ENCODE measurements around the gene MCMBP. TPM values are rescaled to one million over a fixed set of nuclear protein-coding genes. Genes with fewer than 3 reads are reported as not detected.

MCMBP gene
- total RNA-seq (2022; extraction: Qiagen RNA extraction; ENCODE audit: low read depth) = 81.7 to 102 TPM (median 90.8 TPM) in 5 replicates

GRCh38 chr10:119872610-119872859 is at the start of gene MCMBP:
TSS of gene MCMBP (minus strand) at chr10:119872843. CDS start at chr10:119872584, 259 bp downstream.

GRCh38 chr10:119892188-119893065 is 19.8 kb upstream of the MCMBP start, which contains the start of gene SEC23IP:
TSS of gene SEC23IP (plus strand) at chr10:119892730. CDS start at chr10:119892783, 53 bp downstream.

Other genes starting within 250 kb of the MCMBP start
- gene BAG3, start 221.5 kb downstream of the MCMBP start, total RNA-seq (2022; extraction: Qiagen RNA extraction; ENCODE audit: low read depth) = 93.1 to 158 TPM (median 138 TPM) in 5 replicates
- gene INPP5F, start 146.8 kb downstream of the MCMBP start, total RNA-seq (2022; extraction: Qiagen RNA extraction; ENCODE audit: low read depth) = 6.7 to 9.5 TPM (median 8.7 TPM) in 5 replicates
- 52.5 to 59.8 TPM (median 58.1 TPM) in 5 replicates for gene SEC23IP, start 19.9 kb upstream of the MCMBP start, total RNA-seq (2022; extraction: Qiagen RNA extraction; ENCODE audit: low read depth)